ENCODE results near the gene KRT25.
"Not testable (repeated sequence)": the region's sequence is repeated elsewhere in the genome, so short reads cannot be mapped to it uniquely, and the experiment has no call there.

The KRT25 gene

GRCh38 chr17:40753804-40754203 is 1.3 kb downstream of the KRT25 start:
- DNase-seq (ENCODE audit: low read depth in 2 of 2): no peak

GRCh38 chr17:40751065-40751464 is 4.1 kb downstream of the KRT25 start:
- no peak for DNase-seq (ENCODE audit: low read depth in 2 of 2)

GRCh38 chr17:40750391-40750790 is 4.7 kb downstream of the KRT25 start:
- no peak for DNase-seq (ENCODE audit: low read depth in 2 of 2)

- DNase-seq (ENCODE audit: low read depth in 2 of 2): not testable (repeated sequence)
Observed at GRCh38 chr17:40748666-40749065, 6.5 kb downstream of the KRT25 start.

- no peak for DNase-seq (ENCODE audit: low read depth in 2 of 2)
Observed at GRCh38 chr17:40738553-40738952, 16.6 kb downstream of the KRT25 start.

- no peak for DNase-seq (ENCODE audit: low read depth in 2 of 2)
Observed at GRCh38 chr17:40735016-40735415, 20.1 kb downstream of the KRT25 start.

GRCh38 chr17:40734018-40734417 is 21.1 kb downstream of the KRT25 start:
- no peak for DNase-seq (ENCODE audit: low read depth in 2 of 2)

- DNase-seq (ENCODE audit: low read depth in 2 of 2): no peak
Observed at GRCh38 chr17:40730970-40731369, 24.2 kb downstream of the KRT25 start.

- no peak for DNase-seq (ENCODE audit: low read depth in 2 of 2)
Observed at GRCh38 chr17:40727447-40728231, 27.5 kb downstream of the KRT25 start.

- no peak for DNase-seq (ENCODE audit: low read depth in 2 of 2)
Observed at GRCh38 chr17:40726919-40727318, 28.2 kb downstream of the KRT25 start.

- no peak for DNase-seq (ENCODE audit: low read depth in 2 of 2)
Observed at GRCh38 chr17:40724656-40725055, 30.5 kb downstream of the KRT25 start.

- DNase-seq (ENCODE audit: low read depth in 2 of 2): no peak
Observed at GRCh38 chr17:40722241-40722640, 32.9 kb downstream of the KRT25 start.

GRCh38 chr17:40720899-40721298 is 34.2 kb downstream of the KRT25 start:
- no peak for DNase-seq (ENCODE audit: low read depth in 2 of 2)

- DNase-seq (ENCODE audit: low read depth in 2 of 2): no peak
Observed at GRCh38 chr17:40718930-40719329, 36.2 kb downstream of the KRT25 start.

- no peak for DNase-seq (ENCODE audit: low read depth in 2 of 2)
Observed at GRCh38 chr17:40717776-40718175, 37.4 kb downstream of the KRT25 start.

- DNase-seq (ENCODE audit: low read depth in 2 of 2): no peak
Observed at GRCh38 chr17:40714473-40714872, 40.7 kb downstream of the KRT25 start.

GRCh38 chr17:40707745-40708144 is 47.4 kb downstream of the KRT25 start:
- DNase-seq (ENCODE audit: low read depth in 2 of 2): no peak

GRCh38 chr17:40705584-40705983 is 49.5 kb downstream of the KRT25 start:
- no peak for DNase-seq (ENCODE audit: low read depth in 2 of 2)

- no peak for DNase-seq (ENCODE audit: low read depth in 2 of 2)
Observed at GRCh38 chr17:40703652-40704051, 51.5 kb downstream of the KRT25 start, which contains the start of gene KRT24. Gene KRT24 (minus strand): TSS chr17:40703752. CDS start chr17:40703693, 59 bp downstream.

- DNase-seq (ENCODE audit: low read depth in 2 of 2): no peak
Observed at GRCh38 chr17:40702271-40702670, 52.9 kb downstream of the KRT25 start.

- DNase-seq (ENCODE audit: low read depth in 2 of 2): no peak
Observed at GRCh38 chr17:40699853-40700252, 55.3 kb downstream of the KRT25 start.

- DNase-seq (ENCODE audit: low read depth in 2 of 2): no peak
Observed at GRCh38 chr17:40699371-40699770, 55.8 kb downstream of the KRT25 start.
